Measurements from ENCODE around the gene NF1. TPM values are rescaled to one million over a fixed set of nuclear protein-coding genes. Genes with fewer than 3 reads are reported as not detected.

Gene NF1
- total RNA-seq, 1 experiment from 2014 or later, result 35.4 TPM

GRCh38 chr17:31318298-31318801 is 223.6 kb downstream of the NF1 start:
- peaks cover 9% of the 10 kb centered on the region for H3K4me1 Mint-ChIP-seq
- no peak for DNase-seq (ENCODE audit: low spot score)
- H3K27me3 Mint-ChIP-seq (ENCODE audit: low read depth), result no peaks in the 10 kb centered on the region
- TF ChIP-seq ZNF671 (CRISPR knock-in tag; IDR thresholded peaks at IDR 0.05), result no peak
- POLR2A ChIA-PET, result interaction anchor here (0.5 kb wide), 1 partner anchor 614 kb away, joined by 3 read pairs; no protein-coding TSS in a partner anchor
- no peaks in the 10 kb centered on the region for H3K9me3 Mint-ChIP-seq
- no peaks in the 10 kb centered on the region for H3K36me3 Mint-ChIP-seq
- H3K27ac Mint-ChIP-seq, result peak overlapping the region; percentile 46
- peak; percentile 38 for ATAC-seq
- CTCF ChIA-PET, result no interaction called here
- H3K4me3 Mint-ChIP-seq, result no peak overlapping the region

DNA sequence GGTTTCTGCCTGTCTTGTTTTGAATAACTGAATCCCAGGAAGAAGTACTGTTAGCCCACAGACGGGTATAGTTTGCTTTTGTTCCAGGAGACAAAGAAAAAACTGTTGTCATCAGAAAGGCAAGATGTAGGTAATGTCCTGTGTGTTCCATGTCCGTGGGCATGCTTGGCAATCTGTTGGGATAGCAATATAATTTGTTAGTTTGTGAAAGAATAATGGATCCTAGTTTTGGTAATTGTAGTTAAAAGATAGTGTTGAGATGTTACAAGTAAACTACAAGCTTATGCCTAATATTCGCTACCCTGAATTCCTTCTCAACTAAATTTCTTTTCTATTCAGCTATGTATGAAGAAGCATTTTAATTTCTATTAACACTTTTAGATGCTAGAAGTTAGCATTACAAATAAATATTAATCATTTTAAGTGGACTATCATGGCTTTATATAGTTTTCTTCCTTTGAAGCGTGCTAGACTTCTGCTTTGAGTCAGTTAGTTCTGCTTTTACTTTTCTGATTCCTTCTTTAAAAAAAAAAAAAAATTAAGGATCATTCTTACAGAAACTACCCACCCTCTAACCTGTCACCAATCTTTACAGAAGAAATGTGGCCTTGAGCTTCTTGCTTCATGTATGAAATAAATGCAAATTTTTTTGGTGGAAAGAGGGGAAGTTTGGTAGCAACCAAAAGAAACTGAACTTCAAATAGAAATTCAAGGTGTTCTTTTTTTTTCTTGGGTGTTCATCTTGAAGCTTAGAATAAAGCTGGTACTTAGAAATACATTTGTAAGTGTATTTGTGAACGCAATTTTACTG is 224.3 kb downstream of the NF1 start:
- TF ChIP-seq ERG (CRISPR knock-in tag; IDR thresholded peaks at IDR 0.05) (no peak), ZNF281 (CRISPR knock-in tag; IDR thresholded peaks at IDR 0.05) (no peak), ATF2 (CRISPR knock-in tag; IDR thresholded peaks at IDR 0.05; ENCODE audit: borderline replicate concordance, low read depth) (no peak), E2F5 (CRISPR knock-in tag; IDR thresholded peaks at IDR 0.05) (no peak), GTF2I (CRISPR knock-in tag; conservative IDR thresholded peaks at IDR 0.05) (no peak), ATF6 (CRISPR knock-in tag; IDR thresholded peaks at IDR 0.05) (no peak), ZNF423 (CRISPR knock-in tag; IDR thresholded peaks at IDR 0.05) (no peak), ZNF263 (CRISPR knock-in tag; IDR thresholded peaks at IDR 0.05; ENCODE audit: low read depth) (no peak), NFYB (CRISPR knock-in tag; conservative IDR thresholded peaks at IDR 0.05; ENCODE audit: low read depth) (no peak), TP53 (CRISPR knock-in tag; IDR thresholded peaks at IDR 0.05) (no peak), NR2C2 (CRISPR knock-in tag; IDR thresholded peaks at IDR 0.05) (no peak), ZBTB43 (CRISPR knock-in tag; IDR thresholded peaks at IDR 0.05) (no peak), ATF1 (CRISPR knock-in tag; IDR thresholded peaks at IDR 0.05) (no peak), PRDM15 (CRISPR knock-in tag; IDR thresholded peaks at IDR 0.05) (no peak), GABPB1 (CRISPR knock-in tag; IDR thresholded peaks at IDR 0.05) (no peak), SP1 (CRISPR knock-in tag; conservative IDR thresholded peaks at IDR 0.05) (no peak), JAZF1 (CRISPR knock-in tag; IDR thresholded peaks at IDR 0.05) (no peak)
- TF ChIP-seq, protein P1, sequence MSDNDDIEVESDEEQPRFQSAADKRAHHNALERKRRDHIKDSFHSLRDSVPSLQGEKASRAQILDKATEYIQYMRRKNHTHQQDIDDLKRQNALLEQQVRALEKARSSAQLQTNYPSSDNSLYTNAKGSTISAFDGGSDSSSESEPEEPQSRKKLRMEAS (CRISPR knock-in tag; IDR thresholded peaks at IDR 0.05), result no peak
- Mint-ChIP-seq H3K9me3 (no peaks in the 10 kb centered on the region), H3K4me1 (peaks cover 9% of the 10 kb centered on the region), H3K27ac (0 out of 2 replicates have a peak overlapping the region, but pooled peaks have one; percentile 46), H3K4me3 (no peak overlapping the region), H3K27me3 (ENCODE audit: low read depth) (no peaks in the 10 kb centered on the region), H3K36me3 (no peaks in the 10 kb centered on the region)
- ChIA-PET POLR2A (interaction anchor here (0.5 kb wide), 1 partner anchor 614 kb away, joined by 3 read pairs; no protein-coding TSS in a partner anchor), CTCF (no interaction called here)
- ATAC-seq (no peak), DNase-seq (ENCODE audit: low spot score) (no peak)
